KOPT-K1 (cell line): ENCODE results near the gene ATP1A3.
A peak's percentile ranks its signal among the peaks of the same experiment; 100 is the strongest.

ENCODE experiments used
- H3K27ac ChIP-seq: fragments of 200-600 bp; sonication (generic); 2 replicates; pipeline ENCODE4 v1.5.1; 2016; ENCODE audit warnings: antibody characterized with exemption, mild to moderate bottlenecking, low read depth, low read length; ENCODE audit not compliant: poor library complexity, severe bottlenecking
- H3K36me3 ChIP-seq: fragments of 200-600 bp; sonication (generic); 2 replicates; pipeline ENCODE4 v1.5.1; 2017; ENCODE audit warnings: antibody characterized with exemption, mild to moderate bottlenecking, low read length, moderate library complexity; ENCODE audit not compliant: insufficient read depth
- H3K9me3 ChIP-seq: fragments of 200-600 bp; sonication (generic); 2 replicates; pipeline ENCODE4 v1.5.1; 2017; ENCODE audit warnings: antibody characterized with exemption, low read length, mild to moderate bottlenecking; ENCODE audit not compliant: insufficient read depth, poor library complexity, severe bottlenecking

ATP1A3 gene

DNA sequence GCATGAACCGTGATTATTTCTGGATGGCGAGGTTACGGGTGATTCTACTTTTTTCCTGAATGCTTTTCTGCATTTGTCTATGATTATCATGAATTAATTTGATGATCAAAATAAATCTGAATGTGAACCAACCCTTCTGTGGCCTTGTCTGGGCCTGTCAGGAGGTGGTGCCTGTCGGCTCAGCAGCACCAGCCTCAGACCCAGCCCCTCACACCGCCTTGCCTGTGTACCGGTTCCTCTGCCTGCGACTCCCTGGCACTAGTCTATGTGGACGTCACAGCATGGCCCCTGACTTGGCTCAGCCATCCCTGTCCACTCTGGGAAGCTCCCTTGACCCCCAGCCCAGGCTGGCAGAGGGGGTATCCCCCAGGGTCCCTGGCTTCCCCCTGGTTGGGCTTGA lies 19.4 kb downstream of the ATP1A3 start:
- Histone ChIP-seq H3K9me3 (no peaks in the 10 kb centered on the region), H3K27ac (no peak overlapping the region), H3K36me3 (no peaks in the 10 kb centered on the region)

DNA sequence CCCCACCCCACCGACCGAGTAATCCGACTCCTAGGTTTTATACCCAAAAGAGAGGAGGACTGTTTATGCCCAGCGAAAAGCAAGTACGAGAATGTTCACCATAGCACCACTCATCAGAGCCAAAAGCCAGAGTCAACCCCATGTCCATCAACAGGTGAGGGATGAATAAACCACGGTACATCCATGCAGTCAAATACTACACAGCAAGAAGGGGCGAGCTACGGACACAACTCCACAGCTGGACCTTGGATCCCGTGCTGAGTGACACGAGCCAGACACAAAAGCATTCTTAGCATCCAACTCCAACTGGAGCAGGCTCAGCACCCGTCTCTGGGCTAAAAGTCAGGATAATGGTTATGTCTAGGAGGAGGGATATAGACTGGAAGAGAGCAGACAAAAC lies 22.7 kb downstream of the ATP1A3 start:
- no peaks in the 10 kb centered on the region for H3K36me3 ChIP-seq
- no peaks in the 10 kb centered on the region for H3K9me3 ChIP-seq
- H3K27ac ChIP-seq = no peak overlapping the region

DNA sequence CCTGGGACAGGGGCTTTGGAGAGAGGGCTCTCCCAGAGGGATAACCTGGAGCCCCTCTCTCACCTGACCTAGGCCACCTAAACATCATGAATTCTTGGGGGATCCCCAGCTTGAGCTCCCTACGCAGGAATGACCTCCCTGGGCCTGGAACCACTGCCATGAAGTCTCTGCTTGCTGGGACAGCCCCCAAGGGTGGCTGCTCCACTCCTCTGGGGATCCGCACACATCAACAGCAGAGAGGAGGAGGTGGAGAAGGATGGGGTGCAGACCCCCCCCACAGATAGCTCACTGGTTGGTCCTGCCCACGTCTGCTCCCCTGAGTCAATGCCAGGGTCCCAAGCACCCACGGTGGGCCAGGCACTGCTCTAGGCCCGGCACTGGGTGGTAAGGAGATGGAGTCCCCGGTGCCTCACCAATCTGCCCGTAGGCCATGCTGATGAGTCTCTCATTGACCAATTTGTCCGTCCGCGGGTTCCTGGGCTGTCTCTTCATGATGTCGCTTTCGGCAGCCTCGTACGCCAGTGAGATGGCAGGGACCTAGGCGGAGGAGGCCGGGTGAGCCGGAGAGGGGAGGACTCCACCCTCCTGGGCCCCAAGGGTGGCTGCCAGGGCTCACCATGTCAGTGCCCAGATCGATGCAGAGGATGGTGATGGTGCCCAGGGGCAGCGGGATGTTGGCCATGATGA lies 24.1 kb downstream of the ATP1A3 start:
- H3K27ac ChIP-seq = no peak overlapping the region
- no peaks in the 10 kb centered on the region for H3K36me3 ChIP-seq
- H3K9me3 ChIP-seq = no peaks in the 10 kb centered on the region

DNA sequence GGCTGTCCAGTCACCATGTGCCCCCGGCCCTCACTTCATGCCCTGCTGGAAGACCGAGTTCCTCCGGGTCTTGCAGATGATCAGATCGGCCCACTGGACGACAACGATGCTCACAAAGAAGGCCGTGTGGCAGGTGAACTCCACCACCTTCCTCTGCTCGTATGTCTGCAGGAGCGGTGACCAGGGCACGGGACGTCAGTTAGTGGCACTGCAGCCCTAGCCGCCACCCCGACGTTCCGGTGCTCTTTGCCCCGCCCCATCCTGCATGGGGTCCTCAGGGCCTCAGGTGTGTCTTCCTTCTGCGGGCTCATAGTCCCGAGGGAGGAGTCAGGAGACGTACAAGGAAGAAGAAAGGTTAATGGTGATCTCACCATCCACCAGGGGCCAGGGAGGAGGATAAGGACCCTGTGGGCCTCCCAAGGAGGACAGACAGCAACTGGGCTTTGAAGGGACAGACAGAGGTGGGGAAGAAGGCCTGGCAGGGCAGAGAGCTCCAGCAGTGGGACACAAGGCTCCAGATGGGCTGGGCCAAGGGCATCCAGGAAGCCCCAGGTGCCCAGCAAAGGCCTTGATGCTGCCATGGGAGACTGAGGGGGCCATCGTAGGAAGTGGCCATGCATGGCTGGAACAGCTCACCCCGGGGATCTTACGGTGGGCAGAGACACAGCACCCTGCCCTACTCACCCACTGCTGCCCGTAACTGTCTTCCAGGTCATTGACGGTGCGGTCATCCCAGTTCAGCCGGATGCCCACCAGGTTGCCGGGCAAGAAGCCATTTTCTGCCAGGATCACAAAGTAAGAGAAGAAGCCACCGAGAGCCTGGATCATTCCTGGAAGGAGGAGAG lies 25.1 kb downstream of the ATP1A3 start:
- H3K27ac ChIP-seq = no peak overlapping the region
- H3K36me3 ChIP-seq = no peaks in the 10 kb centered on the region
- H3K9me3 ChIP-seq = no peaks in the 10 kb centered on the region

DNA sequence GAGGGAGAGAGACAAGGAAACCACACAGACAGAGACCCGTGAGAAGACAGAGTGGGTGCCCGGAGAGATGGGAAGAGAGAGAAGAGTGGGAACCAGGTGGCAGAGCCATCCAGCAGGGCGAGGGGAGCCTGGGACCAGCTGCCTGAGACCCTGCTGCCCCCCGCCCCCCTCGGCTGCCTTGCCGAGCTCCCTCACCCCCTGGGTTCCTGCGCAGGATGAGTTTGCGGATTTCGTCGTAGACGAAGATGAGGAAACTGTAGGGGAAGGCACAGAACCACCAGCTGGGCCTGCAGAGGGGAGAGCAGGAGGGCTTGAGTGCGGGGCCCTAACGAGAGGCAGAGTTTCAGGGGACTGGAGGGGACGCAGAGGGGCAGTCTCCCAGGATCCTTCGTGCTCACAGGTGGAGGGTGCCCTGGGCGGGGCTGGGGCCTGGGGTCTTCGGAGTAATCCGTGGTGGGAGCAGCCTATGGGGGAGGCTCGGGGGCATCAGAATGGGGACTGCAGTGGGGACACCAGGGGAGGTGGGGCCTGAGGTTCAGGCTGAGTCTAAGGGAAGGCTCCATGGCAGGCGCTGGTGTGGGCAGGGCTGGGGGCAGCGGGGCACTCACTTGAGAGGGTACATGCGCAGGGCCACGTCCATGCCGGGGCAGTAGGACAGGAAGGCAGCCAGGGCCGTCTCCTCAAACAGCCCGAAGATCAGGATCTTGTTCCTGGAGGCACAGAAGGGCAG lies 26.8 kb downstream of the ATP1A3 start:
- Histone ChIP-seq H3K27ac (no peak overlapping the region), H3K36me3 (no peaks in the 10 kb centered on the region), H3K9me3 (no peaks in the 10 kb centered on the region)

DNA sequence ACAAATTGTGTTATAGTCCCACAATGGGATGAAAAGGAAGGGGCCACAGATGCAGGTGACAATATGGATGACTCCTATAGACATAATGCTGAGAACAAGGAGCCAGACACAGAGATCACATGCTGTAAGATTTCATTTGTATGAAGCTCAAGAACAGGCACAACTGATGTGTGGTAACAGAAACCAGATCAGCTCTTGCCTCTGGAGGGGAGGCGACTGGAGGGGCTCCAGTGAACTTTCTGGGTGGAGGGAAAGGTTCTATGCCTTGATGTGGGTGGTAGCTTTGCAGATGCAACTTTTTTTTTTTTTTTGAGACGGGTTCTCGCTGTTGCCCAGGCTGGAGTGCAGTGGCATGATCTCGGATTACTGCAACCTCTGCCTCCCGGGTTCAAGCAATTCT lies 28.9 kb downstream of the ATP1A3 start:
- no peaks in the 10 kb centered on the region for H3K36me3 ChIP-seq
- no peaks in the 10 kb centered on the region for H3K9me3 ChIP-seq
- peak overlapping the region; percentile 18 for H3K27ac ChIP-seq

DNA sequence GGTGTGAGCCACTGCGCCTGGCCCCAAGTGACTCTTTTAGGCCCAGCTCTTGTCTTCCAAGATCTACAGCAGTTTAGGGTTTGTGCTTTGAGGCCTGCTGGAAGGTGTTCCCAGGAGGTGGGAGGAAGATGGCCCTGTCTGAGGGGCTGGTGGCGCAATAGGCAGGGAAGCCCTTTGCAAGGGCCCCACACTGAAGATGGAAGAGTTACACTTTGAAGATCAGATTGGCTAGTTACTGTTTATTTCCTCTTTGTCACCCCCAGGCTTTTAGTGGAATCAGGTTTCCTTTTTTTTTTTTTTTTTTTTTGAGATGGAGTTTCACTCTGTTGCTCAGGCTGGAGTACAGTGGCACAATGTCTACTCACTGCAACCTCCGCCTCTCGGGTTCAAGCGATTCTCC lies 33.1 kb downstream of the ATP1A3 start:
- H3K9me3 ChIP-seq = no peaks in the 10 kb centered on the region
- H3K36me3 ChIP-seq = no peaks in the 10 kb centered on the region
- no peak overlapping the region for H3K27ac ChIP-seq

DNA sequence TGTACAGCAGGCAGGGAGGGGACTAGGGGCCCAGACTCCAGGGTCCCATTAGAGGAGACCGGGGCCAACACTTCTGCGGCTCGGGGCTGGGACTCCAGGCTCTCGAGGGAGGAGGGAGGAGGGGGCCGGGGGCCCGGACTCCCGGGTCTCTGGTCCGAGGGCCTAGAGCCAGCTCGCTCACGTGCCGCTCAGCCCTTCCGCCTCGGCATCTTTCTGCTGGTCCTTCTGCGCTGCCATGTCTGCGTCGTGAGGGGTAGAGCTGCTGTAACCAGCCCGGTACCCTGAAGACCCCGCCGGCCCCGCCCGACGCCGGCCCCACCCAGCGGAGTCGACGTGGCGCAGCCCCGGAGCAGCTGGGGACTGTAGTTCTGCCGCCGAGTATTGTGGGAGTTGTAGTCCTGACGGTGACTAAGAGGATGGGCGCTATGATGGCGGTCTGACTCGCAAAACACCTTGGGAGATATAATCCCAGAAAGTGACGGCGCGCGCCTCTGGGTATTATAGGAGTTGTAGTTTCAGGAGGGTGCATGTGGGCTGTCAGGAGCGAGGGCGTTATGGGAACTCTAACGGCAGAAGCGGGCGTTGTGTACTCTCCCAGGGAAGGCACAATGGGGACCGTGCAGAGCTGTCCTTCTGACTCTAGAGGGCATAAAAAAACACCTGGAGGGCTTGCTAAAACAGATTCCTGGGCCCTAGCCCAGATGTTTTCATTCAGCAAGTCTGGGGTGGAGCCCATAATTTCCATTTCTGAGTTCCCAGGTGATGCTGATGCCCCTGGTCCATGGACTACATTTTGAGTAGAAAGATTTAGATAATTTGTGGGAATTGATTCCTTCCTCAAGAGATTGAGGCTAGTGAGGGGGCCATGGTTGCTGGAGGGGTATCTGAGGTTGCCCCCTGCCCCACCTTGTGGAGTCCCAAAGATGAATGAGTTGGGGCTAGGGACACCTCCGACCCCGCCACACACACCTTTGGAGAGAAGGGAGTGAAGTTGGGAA lies 34.7 kb downstream of the ATP1A3 start, which contains the start of gene RABAC1:
Gene RABAC1, minus strand, starts transcription at position 266 of the 998 bp plus-strand sequence. Its CDS starts 29 bp downstream, at position 237.
- no peaks in the 10 kb centered on the region for H3K36me3 ChIP-seq
- H3K9me3 ChIP-seq = no peaks in the 10 kb centered on the region
- H3K27ac ChIP-seq = peak within 1 kb of the TSS; percentile 50

DNA sequence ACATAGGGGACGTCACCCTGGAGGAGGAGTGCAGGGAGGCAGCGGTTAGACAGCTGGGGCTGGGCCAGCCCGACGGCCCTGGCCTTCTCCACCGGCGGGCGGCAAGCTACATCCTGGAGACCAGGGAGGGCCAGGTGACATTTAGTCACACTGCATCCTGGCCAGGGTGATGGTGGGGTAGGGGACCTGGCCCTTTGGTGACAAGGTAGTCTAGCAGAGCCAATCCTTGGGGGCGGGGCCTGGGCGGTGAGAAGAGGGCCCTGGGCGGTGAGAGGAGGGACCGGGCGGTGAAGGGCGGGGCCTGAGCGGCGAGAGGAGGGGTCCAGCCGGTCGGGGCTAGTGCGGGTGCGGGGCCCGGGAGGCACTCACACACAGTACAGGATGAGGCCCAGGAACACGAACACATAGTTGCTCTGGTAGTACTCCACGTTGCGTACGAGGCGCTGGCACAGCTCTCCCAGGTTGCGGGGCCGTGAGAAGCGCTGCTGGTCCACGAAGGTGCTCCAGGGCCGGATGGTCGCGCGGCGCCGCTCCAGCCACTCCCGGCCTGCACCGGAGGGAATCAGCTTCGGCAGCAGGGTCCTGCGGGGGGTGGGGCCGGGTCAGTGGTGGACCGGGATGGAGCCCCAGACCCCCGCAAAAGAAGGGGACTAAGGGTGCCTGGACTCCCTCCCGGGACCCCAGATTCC lies 35.5 kb downstream of the ATP1A3 start:
- H3K9me3 ChIP-seq = no peaks in the 10 kb centered on the region
- H3K36me3 ChIP-seq = no peaks in the 10 kb centered on the region
- peak overlapping the region; percentile 50 for H3K27ac ChIP-seq

DNA sequence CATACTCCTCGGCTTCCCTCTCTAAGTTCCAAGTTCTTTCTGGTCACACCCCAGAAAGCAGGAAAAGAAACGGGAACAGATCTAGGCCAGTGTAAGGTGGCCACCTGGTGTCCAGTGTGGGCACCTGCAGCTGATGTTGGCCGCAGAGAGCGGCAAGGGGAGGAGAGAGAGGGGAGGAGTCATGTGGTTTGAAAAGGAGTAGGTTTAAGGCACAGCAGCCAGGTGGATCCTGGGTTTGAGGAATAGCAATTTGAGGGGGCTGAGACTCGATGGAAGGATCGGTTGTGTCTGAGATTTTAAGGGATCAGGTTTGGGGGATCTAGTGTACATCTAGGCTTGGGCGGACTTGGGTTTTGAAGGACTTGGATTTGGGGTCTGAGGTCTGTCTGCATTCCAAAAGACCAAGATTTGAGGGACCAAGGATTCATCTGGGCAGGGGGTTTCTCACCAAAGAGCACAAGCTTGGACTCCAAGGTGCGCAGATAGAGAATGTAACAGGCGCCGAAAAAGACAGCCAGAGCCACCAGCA lies 36.1 kb downstream of the ATP1A3 start:
- H3K9me3 ChIP-seq = no peaks in the 10 kb centered on the region
- H3K27ac ChIP-seq = no peak overlapping the region
- no peaks in the 10 kb centered on the region for H3K36me3 ChIP-seq

DNA sequence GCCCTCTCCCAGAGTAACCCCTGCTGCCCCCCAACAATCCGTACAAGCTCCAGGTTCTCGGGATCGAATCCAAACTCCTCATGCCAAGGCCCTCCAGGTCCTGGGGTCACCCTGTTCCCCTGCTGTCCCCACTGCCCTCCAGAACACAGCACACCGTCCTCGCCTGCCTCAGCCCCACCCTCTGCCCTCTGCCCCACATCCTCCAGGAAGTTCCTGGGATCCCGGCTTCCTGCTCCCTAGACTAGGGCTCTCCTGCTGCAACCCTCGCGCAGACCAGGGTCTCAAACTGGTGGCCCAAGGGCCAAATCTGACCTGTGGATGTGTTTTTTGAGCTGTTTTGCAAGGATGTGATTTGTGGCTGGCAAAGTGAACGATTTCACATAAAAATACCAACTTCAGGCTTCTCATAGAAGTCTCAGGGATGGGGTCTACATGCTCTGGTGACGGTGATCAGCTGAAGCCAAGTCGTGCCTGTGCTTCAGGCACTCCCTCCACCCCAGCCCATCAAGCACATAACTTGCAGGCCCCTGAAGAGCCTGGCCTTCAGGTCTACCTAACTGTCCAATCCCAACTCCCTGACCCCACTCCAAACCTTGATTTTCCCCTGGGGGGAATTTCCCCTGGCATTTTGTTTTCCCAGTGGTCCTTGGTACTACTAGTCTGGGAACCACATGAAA lies 36.7 kb downstream of the ATP1A3 start:
- Histone ChIP-seq H3K27ac (no peak overlapping the region), H3K9me3 (no peaks in the 10 kb centered on the region), H3K36me3 (no peaks in the 10 kb centered on the region)

DNA sequence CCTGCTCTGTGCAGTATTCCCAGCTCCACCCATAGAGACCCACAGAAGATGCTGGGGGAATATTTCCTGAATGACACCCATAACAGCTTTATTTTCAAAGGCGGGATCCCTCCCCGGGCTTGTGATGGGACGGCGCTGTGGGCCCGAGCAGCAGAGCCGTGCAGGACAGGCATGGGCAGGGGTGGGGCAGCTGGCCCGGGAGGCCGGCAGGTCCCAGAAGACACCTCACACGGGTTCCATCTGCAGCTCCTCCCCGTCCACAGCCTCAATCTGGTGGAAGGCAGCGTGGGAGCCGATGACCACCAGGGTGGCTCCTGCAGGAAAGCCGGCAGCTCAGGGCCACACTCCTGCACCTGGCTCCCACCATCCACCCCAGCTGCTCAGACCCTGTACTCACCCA lies 37.4 kb downstream of the ATP1A3 start:
- H3K9me3 ChIP-seq = no peaks in the 10 kb centered on the region
- H3K36me3 ChIP-seq = no peaks in the 10 kb centered on the region
- H3K27ac ChIP-seq = no peak overlapping the region

DNA sequence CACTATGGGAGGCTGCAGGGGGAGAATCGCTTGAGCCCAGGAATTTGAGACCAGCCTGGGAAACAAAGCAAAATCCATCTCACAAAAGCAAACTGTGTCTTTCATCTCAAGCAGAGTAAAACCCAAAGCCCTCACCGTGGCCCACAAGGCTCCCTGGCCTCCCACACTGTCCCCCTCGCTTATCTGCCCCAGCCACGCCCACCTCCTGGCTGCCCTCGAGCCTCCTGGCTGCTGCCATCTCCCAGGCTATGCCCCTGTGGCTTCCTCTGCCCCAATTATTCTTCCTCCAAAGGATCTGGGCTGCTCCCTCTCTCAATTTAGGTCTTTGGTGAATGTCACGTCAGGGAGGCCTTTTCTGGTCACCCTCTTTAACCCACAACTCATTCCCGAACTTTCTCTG lies 38.5 kb downstream of the ATP1A3 start:
- Histone ChIP-seq H3K27ac (no peak overlapping the region), H3K9me3 (no peaks in the 10 kb centered on the region), H3K36me3 (no peaks in the 10 kb centered on the region)
